ENCODE measurements around the gene SAMMSON.
A peak's percentile ranks its signal among the peaks of the same experiment; 100 is the strongest.

GRCh38 chr3:70090322-70090913 is 90.9 kb downstream of the SAMMSON start:
- TF ChIP-seq EZH2 (IDR thresholded peaks at IDR 0.05; ENCODE audit: low read depth) = no peak
- TF ChIP-seq CTCF (conservative IDR thresholded peaks at IDR 0.05) = peak; percentile 65

Measured in PC-9 (cell line).